Measurements from ENCODE around the gene SMPD1. TPM values are rescaled to one million over a fixed set of nuclear protein-coding genes. Genes with fewer than 3 reads are reported as not detected.

SMPD1 gene
- total and polyA plus RNA-seq, 2 of the 8 experiments (the other 6 are each of a cell fraction or from before 2014, with no cell fraction given) = 1.9 to 2.4 TPM

DNA sequence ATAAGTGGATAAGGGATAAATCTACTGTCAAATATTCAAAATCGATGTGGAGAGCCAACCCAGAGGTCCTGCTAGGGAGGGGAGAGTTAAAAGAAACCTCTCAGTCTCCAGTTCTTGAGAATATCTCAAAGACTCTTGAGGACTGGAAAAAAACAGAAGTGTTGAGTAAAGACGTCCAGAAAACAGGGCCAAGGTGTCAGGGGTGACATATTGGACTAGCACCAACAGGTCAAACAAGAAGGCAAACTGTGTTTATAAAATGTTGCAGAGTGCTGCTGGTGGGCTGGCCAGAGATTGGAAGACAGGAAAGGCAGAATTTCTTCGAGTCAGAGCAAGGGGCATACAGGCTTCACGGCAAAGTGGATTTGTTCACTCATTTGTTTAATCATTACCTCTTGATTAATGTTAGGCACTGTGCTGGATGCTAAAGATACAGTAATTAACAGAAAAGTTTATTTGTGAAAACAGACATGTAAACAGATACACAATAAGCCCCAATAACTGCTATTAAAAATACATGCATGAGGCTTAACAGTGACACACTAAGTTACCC, 33.7 kb upstream of the SMPD1 start (continued):
- TF ChIP-seq, protein P1, sequence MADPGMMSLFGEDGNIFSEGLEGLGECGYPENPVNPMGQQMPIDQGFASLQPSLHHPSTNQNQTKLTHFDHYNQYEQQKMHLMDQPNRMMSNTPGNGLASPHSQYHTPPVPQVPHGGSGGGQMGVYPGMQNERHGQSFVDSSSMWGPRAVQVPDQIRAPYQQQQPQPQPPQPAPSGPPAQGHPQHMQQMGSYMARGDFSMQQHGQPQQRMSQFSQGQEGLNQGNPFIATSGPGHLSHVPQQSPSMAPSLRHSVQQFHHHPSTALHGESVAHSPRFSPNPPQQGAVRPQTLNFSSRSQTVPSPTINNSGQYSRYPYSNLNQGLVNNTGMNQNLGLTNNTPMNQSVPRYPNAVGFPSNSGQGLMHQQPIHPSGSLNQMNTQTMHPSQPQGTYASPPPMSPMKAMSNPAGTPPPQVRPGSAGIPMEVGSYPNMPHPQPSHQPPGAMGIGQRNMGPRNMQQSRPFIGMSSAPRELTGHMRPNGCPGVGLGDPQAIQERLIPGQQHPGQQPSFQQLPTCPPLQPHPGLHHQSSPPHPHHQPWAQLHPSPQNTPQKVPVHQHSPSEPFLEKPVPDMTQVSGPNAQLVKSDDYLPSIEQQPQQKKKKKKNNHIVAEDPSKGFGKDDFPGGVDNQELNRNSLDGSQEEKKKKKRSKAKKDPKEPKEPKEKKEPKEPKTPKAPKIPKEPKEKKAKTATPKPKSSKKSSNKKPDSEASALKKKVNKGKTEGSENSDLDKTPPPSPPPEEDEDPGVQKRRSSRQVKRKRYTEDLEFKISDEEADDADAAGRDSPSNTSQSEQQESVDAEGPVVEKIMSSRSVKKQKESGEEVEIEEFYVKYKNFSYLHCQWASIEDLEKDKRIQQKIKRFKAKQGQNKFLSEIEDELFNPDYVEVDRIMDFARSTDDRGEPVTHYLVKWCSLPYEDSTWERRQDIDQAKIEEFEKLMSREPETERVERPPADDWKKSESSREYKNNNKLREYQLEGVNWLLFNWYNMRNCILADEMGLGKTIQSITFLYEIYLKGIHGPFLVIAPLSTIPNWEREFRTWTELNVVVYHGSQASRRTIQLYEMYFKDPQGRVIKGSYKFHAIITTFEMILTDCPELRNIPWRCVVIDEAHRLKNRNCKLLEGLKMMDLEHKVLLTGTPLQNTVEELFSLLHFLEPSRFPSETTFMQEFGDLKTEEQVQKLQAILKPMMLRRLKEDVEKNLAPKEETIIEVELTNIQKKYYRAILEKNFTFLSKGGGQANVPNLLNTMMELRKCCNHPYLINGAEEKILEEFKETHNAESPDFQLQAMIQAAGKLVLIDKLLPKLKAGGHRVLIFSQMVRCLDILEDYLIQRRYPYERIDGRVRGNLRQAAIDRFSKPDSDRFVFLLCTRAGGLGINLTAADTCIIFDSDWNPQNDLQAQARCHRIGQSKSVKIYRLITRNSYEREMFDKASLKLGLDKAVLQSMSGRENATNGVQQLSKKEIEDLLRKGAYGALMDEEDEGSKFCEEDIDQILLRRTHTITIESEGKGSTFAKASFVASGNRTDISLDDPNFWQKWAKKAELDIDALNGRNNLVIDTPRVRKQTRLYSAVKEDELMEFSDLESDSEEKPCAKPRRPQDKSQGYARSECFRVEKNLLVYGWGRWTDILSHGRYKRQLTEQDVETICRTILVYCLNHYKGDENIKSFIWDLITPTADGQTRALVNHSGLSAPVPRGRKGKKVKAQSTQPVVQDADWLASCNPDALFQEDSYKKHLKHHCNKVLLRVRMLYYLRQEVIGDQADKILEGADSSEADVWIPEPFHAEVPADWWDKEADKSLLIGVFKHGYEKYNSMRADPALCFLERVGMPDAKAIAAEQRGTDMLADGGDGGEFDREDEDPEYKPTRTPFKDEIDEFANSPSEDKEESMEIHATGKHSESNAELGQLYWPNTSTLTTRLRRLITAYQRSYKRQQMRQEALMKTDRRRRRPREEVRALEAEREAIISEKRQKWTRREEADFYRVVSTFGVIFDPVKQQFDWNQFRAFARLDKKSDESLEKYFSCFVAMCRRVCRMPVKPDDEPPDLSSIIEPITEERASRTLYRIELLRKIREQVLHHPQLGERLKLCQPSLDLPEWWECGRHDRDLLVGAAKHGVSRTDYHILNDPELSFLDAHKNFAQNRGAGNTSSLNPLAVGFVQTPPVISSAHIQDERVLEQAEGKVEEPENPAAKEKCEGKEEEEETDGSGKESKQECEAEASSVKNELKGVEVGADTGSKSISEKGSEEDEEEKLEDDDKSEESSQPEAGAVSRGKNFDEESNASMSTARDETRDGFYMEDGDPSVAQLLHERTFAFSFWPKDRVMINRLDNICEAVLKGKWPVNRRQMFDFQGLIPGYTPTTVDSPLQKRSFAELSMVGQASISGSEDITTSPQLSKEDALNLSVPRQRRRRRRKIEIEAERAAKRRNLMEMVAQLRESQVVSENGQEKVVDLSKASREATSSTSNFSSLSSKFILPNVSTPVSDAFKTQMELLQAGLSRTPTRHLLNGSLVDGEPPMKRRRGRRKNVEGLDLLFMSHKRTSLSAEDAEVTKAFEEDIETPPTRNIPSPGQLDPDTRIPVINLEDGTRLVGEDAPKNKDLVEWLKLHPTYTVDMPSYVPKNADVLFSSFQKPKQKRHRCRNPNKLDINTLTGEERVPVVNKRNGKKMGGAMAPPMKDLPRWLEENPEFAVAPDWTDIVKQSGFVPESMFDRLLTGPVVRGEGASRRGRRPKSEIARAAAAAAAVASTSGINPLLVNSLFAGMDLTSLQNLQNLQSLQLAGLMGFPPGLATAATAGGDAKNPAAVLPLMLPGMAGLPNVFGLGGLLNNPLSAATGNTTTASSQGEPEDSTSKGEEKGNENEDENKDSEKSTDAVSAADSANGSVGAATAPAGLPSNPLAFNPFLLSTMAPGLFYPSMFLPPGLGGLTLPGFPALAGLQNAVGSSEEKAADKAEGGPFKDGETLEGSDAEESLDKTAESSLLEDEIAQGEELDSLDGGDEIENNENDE (IDR thresholded peaks at IDR 0.05; ENCODE audit: insufficient replicate concordance, low read length) = no peak
- no peak for TF ChIP-seq HDAC2 (IDR thresholded peaks at IDR 0.05; ENCODE audit: borderline replicate concordance in 1 of 2, low read depth in 2 of 2, low read length in 2 of 2)
- no peak for TF ChIP-seq SIRT6 (IDR thresholded peaks at IDR 0.05; ENCODE audit: low read length)
- no peak for TF ChIP-seq SAP30 (IDR thresholded peaks at IDR 0.05; ENCODE audit: insufficient read depth, insufficient replicate concordance, low read length)
- no peak for TF ChIP-seq FOSL1 (IDR thresholded peaks at IDR 0.05; ENCODE audit: insufficient read depth, low read depth, low read length)
- no peak for TF ChIP-seq CHD2 (IDR thresholded peaks at IDR 0.05; ENCODE audit: low read length)
- no peak for TF ChIP-seq SP1 (IDR thresholded peaks at IDR 0.05; ENCODE audit: low read depth, low read length)
- no peak for TF ChIP-seq RBBP5 (IDR thresholded peaks at IDR 0.05; ENCODE audit: borderline replicate concordance, low read depth, low read length)
- TF ChIP-seq CBX8 (IDR thresholded peaks at IDR 0.05; ENCODE audit: borderline replicate concordance, low read depth, low read length) = no peak
- TF ChIP-seq GTF2F1 (IDR thresholded peaks at IDR 0.05; ENCODE audit: borderline replicate concordance, low read depth, low read length) = no peak
- TF ChIP-seq MAFK (IDR thresholded peaks at IDR 0.05; ENCODE audit: low read depth, low read length) = no peak
